ENCODE measurements around the gene LEKR1. TPM values are rescaled to one million over a fixed set of nuclear protein-coding genes. Genes with fewer than 3 reads are reported as not detected.
A peak's percentile ranks its signal among the peaks of the same experiment; 100 is the strongest.
"Not testable (repeated sequence)": the region's sequence is repeated elsewhere in the genome, so short reads cannot be mapped to it uniquely, and the experiment has no call there.

The LEKR1 gene
- total RNA-seq, 4 donors from 2014 or later = 0.30 to 3.7 (median 2.7) TPM

GRCh38 chr3:156888576-156888975, 62.4 kb downstream of the LEKR1 start:
- H3K4me3 ChIP-seq = no peak overlapping the region

DNA sequence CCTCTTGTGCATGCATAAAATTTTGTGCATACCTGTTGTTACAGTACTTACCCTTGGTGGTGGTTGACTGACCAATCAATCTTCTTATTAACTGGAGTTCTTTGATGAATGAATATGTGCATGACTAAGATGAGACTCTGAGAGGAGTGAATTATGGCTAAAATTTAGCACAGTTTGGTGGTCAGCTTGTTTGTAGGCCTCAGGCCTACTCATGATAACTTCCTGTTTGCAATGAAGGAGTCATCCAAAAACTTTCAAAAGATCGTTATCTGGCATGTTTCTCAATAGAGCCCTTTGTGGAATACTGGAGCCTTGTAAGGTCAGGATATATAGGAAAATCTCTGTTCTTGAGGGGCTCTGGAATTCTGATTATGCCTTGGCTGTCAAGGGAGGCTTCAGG, 66.5 kb downstream of the LEKR1 start:
- 22 to 36% methylated on average over 1 of the region's 1 CpG for WGBS, 2 donors
- no peaks in the 10 kb centered on the region for H3K9me3 ChIP-seq
- no peak overlapping the region for H3K27ac ChIP-seq
- TF ChIP-seq EP300 (IDR thresholded peaks at IDR 0.05) (no peak), POLR2A (IDR thresholded peaks at IDR 0.05) (no peak)
- TF ChIP-seq, protein P1, sequence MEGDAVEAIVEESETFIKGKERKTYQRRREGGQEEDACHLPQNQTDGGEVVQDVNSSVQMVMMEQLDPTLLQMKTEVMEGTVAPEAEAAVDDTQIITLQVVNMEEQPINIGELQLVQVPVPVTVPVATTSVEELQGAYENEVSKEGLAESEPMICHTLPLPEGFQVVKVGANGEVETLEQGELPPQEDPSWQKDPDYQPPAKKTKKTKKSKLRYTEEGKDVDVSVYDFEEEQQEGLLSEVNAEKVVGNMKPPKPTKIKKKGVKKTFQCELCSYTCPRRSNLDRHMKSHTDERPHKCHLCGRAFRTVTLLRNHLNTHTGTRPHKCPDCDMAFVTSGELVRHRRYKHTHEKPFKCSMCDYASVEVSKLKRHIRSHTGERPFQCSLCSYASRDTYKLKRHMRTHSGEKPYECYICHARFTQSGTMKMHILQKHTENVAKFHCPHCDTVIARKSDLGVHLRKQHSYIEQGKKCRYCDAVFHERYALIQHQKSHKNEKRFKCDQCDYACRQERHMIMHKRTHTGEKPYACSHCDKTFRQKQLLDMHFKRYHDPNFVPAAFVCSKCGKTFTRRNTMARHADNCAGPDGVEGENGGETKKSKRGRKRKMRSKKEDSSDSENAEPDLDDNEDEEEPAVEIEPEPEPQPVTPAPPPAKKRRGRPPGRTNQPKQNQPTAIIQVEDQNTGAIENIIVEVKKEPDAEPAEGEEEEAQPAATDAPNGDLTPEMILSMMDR (IDR thresholded peaks at IDR 0.05) = no peak
- no peaks in the 10 kb centered on the region for H3K36me3 ChIP-seq
- no peak for DNase-seq (ENCODE audit: low spot score in 2 of 2)
- no peaks in the 10 kb centered on the region for H3K27me3 ChIP-seq
- no peak overlapping the region for H3K4me3 ChIP-seq
- peaks cover 0 to 19% (median 0%) of the 10 kb centered on the region in 4 donors for H3K4me1 ChIP-seq

More at GRCh38 chr3:156888576-156888975, 62.4 kb downstream of the LEKR1 start:
- Histone ChIP-seq H3K9me3 (peaks cover 0 to 19% (median 0%) of the 10 kb centered on the region in 4 donors), H3K36me3 (no peaks in the 10 kb centered on the region), H3K4me1 (peaks cover 0 to 19% (median 0%) of the 10 kb centered on the region in 4 donors), H3K27me3 (no peaks in the 10 kb centered on the region), H3K27ac (peak overlapping the region in 2 of 4 donors; percentile 52 to 55)
- 16 to 22% methylated on average over 1 of the region's 1 CpG for WGBS, 2 donors
- TF ChIP-seq POLR2A (IDR thresholded peaks at IDR 0.05) (no peak), EP300 (IDR thresholded peaks at IDR 0.05) (no peak)
- TF ChIP-seq, protein P1 (IDR thresholded peaks at IDR 0.05) = no peak
- no peak for DNase-seq (ENCODE audit: low spot score in 2 of 2)

- H3K9me3 ChIP-seq; H3K4me3 ChIP-seq; H3K36me3 ChIP-seq; DNase-seq (ENCODE audit: low spot score in 2 of 2); H3K27ac ChIP-seq; H3K4me1 ChIP-seq; H3K27me3 ChIP-seq: not testable (repeated sequence)
- WGBS, 2 donors = 85 to 95% methylated on average over 1 of the region's 1 CpG
These were observed 69.2 kb downstream of the LEKR1 start for GRCh38 chr3:156895374-156895773.

GRCh38 chr3:156897851-156898250, 71.7 kb downstream of the LEKR1 start:
- not testable (repeated sequence) for DNase-seq (ENCODE audit: low spot score in 2 of 2); H3K4me1 ChIP-seq; H3K36me3 ChIP-seq; H3K9me3 ChIP-seq; H3K4me3 ChIP-seq; H3K27ac ChIP-seq; H3K27me3 ChIP-seq
- 82 to 83% methylated on average over 1 of the region's 1 CpG for WGBS, 2 donors

DNA sequence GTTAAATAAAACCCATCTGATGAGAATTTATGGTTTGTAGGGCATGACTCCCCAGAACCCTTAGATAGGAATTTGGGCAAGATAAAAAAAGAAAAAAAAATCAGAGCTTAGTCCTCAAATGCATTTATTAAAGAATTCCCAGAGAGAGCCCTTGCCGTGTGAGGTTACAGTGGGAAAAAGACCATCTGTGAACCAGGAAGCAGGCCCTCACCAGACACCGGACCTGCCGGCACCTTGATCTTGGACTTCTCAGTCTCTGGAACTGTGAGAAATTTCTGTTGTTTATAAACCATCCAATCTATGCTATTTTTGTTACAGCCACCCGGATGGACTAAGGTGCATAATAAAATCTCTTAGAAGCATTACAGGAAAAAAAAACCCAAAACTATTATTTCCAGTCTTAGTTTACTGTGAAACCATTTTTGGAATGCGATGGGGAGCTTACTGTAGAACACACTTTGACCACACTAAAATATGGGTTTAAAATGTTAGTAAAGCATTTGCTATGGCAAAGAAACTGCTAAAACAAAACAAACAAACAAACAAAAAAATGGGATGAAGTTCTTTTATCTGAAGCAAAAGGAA, 72.2 kb downstream of the LEKR1 start:
- H3K9me3 ChIP-seq = no peaks in the 10 kb centered on the region
- no peak overlapping the region for H3K27ac ChIP-seq
- TF ChIP-seq EP300 (IDR thresholded peaks at IDR 0.05) (no peak), POLR2A (IDR thresholded peaks at IDR 0.05) (no peak)
- TF ChIP-seq, protein P1 (IDR thresholded peaks at IDR 0.05) = no peak
- H3K36me3 ChIP-seq = no peaks in the 10 kb centered on the region
- 64% methylated on average over 5 of the region's 5 CpGs for WGBS, 2 donors
- no peaks in the 10 kb centered on the region for H3K4me1 ChIP-seq
- no peaks in the 10 kb centered on the region for H3K27me3 ChIP-seq
- DNase-seq (ENCODE audit: low spot score in 2 of 2) = no peak
- H3K4me3 ChIP-seq = no peak overlapping the region

- no peak overlapping the region for H3K27ac ChIP-seq
- WGBS, 2 donors = 56 to 63% methylated on average over 1 of the region's 1 CpG
- no peak overlapping the region for H3K4me3 ChIP-seq
- H3K27me3 ChIP-seq = no peaks in the 10 kb centered on the region
- H3K4me1 ChIP-seq = no peaks in the 10 kb centered on the region
- TF ChIP-seq, protein P1 (IDR thresholded peaks at IDR 0.05) = no peak
- no peak for TF ChIP-seq EP300 (IDR thresholded peaks at IDR 0.05)
- no peak for TF ChIP-seq POLR2A (IDR thresholded peaks at IDR 0.05)
- H3K36me3 ChIP-seq = no peaks in the 10 kb centered on the region
- DNase-seq (ENCODE audit: low spot score in 2 of 2) = no peak
- no peaks in the 10 kb centered on the region for H3K9me3 ChIP-seq
These were observed 73.8 kb downstream of the LEKR1 start for GRCh38 chr3:156899951-156900350.

All from tibial nerve (tissue), 4 donors.